NCI-H2107 (cell line): ENCODE measurements around the gene DDX42.
A peak's percentile ranks its signal among the peaks of the same experiment; 100 is the strongest.

Experiments
- DNase-seq: peaks from one replicate; lab custom pipeline; 2025; lab: John Stamatoyannopoulos, UW

The DDX42 gene

GRCh38 chr17:63822537-63822936 is 48.6 kb downstream of the DDX42 start:
- DNase-seq = no peak

- no peak for DNase-seq
These were observed 49.8 kb downstream of the DDX42 start for GRCh38 chr17:63823659-63824331.

GRCh38 chr17:63824362-63824761 is 50.4 kb downstream of the DDX42 start:
- DNase-seq = no peak

- no peak for DNase-seq
These were observed 52.6 kb downstream of the DDX42 start for GRCh38 chr17:63826468-63827001.

- peak; percentile 85 for DNase-seq
These were observed 53.2 kb downstream of the DDX42 start, which contains the start of the genes FTSJ3 and PSMC5 for GRCh38 chr17:63827002-63827800. Gene FTSJ3 (minus strand): TSS chr17:63827663. CDS start chr17:63826902, 761 bp downstream. Gene PSMC5 (plus strand): TSS chr17:63827431. CDS start chr17:63827491, 60 bp downstream.

GRCh38 chr17:63827801-63828221 is 53.8 kb downstream of the DDX42 start:
- no peak for DNase-seq

GRCh38 chr17:63828936-63829335 is 55.0 kb downstream of the DDX42 start:
- no peak for DNase-seq

- DNase-seq = no peak
These were observed 56.3 kb downstream of the DDX42 start for GRCh38 chr17:63830278-63830677.

GRCh38 chr17:63830904-63831491 is 57.0 kb downstream of the DDX42 start:
- DNase-seq = no peak

GRCh38 chr17:63831505-63831904 is 57.5 kb downstream of the DDX42 start:
- no peak for DNase-seq

GRCh38 chr17:63832014-63832413 is 58.0 kb downstream of the DDX42 start:
- no peak for DNase-seq

- DNase-seq = no peak
These were observed 58.5 kb downstream of the DDX42 start for GRCh38 chr17:63832455-63832854.

GRCh38 chr17:63833026-63833740 is 59.2 kb downstream of the DDX42 start:
- DNase-seq = no peak

GRCh38 chr17:63833741-63834373 is 59.9 kb downstream of the DDX42 start:
- no peak for DNase-seq

GRCh38 chr17:63834431-63835166 is 60.6 kb downstream of the DDX42 start:
- DNase-seq = peak; percentile 69

GRCh38 chr17:63835167-63835720 is 61.3 kb downstream of the DDX42 start:
- DNase-seq = no peak

GRCh38 chr17:63836811-63837210 is 62.8 kb downstream of the DDX42 start:
- DNase-seq = no peak

GRCh38 chr17:63837480-63837879 is 63.5 kb downstream of the DDX42 start:
- no peak for DNase-seq

GRCh38 chr17:63837962-63838600 is 64.1 kb downstream of the DDX42 start:
- DNase-seq = no peak

- no peak for DNase-seq
These were observed 64.7 kb downstream of the DDX42 start for GRCh38 chr17:63838631-63839171.
